ENCODE measurements around the gene PHYH.

- TF ChIP-seq, protein P1, sequence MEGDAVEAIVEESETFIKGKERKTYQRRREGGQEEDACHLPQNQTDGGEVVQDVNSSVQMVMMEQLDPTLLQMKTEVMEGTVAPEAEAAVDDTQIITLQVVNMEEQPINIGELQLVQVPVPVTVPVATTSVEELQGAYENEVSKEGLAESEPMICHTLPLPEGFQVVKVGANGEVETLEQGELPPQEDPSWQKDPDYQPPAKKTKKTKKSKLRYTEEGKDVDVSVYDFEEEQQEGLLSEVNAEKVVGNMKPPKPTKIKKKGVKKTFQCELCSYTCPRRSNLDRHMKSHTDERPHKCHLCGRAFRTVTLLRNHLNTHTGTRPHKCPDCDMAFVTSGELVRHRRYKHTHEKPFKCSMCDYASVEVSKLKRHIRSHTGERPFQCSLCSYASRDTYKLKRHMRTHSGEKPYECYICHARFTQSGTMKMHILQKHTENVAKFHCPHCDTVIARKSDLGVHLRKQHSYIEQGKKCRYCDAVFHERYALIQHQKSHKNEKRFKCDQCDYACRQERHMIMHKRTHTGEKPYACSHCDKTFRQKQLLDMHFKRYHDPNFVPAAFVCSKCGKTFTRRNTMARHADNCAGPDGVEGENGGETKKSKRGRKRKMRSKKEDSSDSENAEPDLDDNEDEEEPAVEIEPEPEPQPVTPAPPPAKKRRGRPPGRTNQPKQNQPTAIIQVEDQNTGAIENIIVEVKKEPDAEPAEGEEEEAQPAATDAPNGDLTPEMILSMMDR (IDR thresholded peaks at IDR 0.05) = no peak
- no peak for TF ChIP-seq POLR2A (IDR thresholded peaks at IDR 0.05)
Measured at GRCh38 chr10:13294784-13295183, 5.1 kb downstream of the PHYH start.

All from body of pancreas (tissue), 4 donors.